HG03135 (cell line): ENCODE results near the gene DLG2.
A peak's percentile ranks its signal among the peaks of the same experiment; 100 is the strongest.

Experiments used
- ATAC-seq: cut with Tn5 transposase; IDR thresholded peaks from one replicate; pipeline ENCODE4 v1.9.1; 2021; ENCODE audit warnings: mild to moderate bottlenecking, moderate library complexity; ENCODE audit not compliant: unreplicated experiment

DLG2 gene

GRCh38 chr11:83982825-83983224 lies 1644.3 kb downstream of the DLG2 start:
- ATAC-seq, result no peak

GRCh38 chr11:83979593-83979992 lies 1647.6 kb downstream of the DLG2 start:
- ATAC-seq, result no peak

GRCh38 chr11:83978942-83979341 lies 1648.2 kb downstream of the DLG2 start:
- ATAC-seq, result no peak

GRCh38 chr11:83976086-83976485 lies 1651.1 kb downstream of the DLG2 start:
- no peak for ATAC-seq

- ATAC-seq, result no peak
These were observed 1654.6 kb downstream of the DLG2 start for GRCh38 chr11:83972536-83972935.

GRCh38 chr11:83971063-83971462 lies 1656.1 kb downstream of the DLG2 start:
- no peak for ATAC-seq

GRCh38 chr11:83970061-83970671 lies 1657.0 kb downstream of the DLG2 start:
- ATAC-seq, result peak; percentile 79

GRCh38 chr11:83957038-83957900 lies 1669.9 kb downstream of the DLG2 start:
- ATAC-seq, result no peak

- no peak for ATAC-seq
These were observed 1670.9 kb downstream of the DLG2 start for GRCh38 chr11:83956119-83956697.

GRCh38 chr11:83954780-83955179 lies 1672.4 kb downstream of the DLG2 start:
- no peak for ATAC-seq

GRCh38 chr11:83951521-83951920 lies 1675.6 kb downstream of the DLG2 start:
- no peak for ATAC-seq

GRCh38 chr11:83948200-83948599 lies 1678.9 kb downstream of the DLG2 start:
- ATAC-seq, result no peak

- ATAC-seq, result no peak
These were observed 1681.2 kb downstream of the DLG2 start for GRCh38 chr11:83945976-83946375.

GRCh38 chr11:83941050-83941449 lies 1686.1 kb downstream of the DLG2 start:
- ATAC-seq, result no peak

GRCh38 chr11:83938148-83938547 lies 1689.0 kb downstream of the DLG2 start:
- ATAC-seq, result no peak

GRCh38 chr11:83933008-83933407 lies 1694.1 kb downstream of the DLG2 start:
- no peak for ATAC-seq

- ATAC-seq, result no peak
These were observed 1699.7 kb downstream of the DLG2 start for GRCh38 chr11:83927422-83927821.

- ATAC-seq, result no peak
These were observed 1702.2 kb downstream of the DLG2 start for GRCh38 chr11:83924795-83925542.

- ATAC-seq, result no peak
These were observed 1703.2 kb downstream of the DLG2 start for GRCh38 chr11:83923961-83924360.

- no peak for ATAC-seq
These were observed 1704.2 kb downstream of the DLG2 start for GRCh38 chr11:83922953-83923352.

GRCh38 chr11:83922318-83922717 lies 1704.8 kb downstream of the DLG2 start:
- no peak for ATAC-seq
